Activated T-cell treated with anti-CD3 and anti-CD28 coated beads for 1 hour (primary cell): ENCODE results near the gene RHOU.

Source experiments
- DNase-seq: peaks from one replicate; pipeline ENCODE4 v3.0.0-alpha.2; 2020; ENCODE audit warnings: low read depth

Gene RHOU

DNA sequence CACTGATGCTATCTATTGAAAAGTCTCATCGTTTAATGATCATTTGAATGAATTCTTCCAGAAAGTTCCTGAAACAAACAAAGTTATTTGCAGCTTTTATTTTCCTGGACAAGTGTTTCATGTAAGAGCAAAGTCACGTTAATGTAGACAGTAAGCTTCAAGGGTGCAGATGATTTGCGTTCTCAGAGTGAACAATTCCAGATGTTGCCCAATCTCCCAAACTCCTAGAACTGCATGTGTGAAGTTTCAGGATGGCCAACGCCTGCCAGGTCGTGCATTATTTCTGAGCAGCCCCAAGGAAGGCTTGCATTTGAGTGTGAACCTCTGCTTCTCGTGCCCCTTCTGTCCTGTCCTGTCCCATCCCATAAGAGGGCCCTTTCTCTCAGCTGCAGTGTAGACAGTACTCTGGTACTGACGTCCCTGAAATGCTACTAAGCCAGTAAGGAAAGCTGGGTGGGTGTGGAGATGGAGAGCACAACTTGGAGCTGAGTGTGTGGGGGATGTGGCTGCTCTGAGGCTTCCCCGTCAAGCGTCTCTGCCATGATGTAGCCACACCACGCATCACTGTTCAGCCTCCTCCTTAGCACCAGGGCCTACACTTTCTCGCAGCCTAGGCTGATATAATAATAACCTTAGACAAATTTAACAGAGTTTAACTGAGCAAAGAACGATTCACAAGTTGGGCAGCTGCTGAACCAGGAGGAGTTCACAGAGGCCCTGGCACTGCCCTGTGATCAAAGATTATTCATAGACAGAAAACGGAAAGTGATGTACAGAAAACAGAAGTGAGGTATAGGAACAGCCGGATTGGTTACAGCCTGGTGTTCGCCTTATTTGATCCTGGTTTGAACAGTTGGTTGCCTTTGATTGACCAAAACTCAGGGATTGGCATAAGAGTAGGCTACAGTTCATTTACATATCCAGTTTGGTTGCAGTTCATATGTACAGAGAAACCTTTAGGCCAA, 50.4 kb downstream of the RHOU start:
- DNase-seq: no peak

GRCh38 chr1:228786361-228787129, 51.3 kb downstream of the RHOU start:
- DNase-seq: no peak

DNA sequence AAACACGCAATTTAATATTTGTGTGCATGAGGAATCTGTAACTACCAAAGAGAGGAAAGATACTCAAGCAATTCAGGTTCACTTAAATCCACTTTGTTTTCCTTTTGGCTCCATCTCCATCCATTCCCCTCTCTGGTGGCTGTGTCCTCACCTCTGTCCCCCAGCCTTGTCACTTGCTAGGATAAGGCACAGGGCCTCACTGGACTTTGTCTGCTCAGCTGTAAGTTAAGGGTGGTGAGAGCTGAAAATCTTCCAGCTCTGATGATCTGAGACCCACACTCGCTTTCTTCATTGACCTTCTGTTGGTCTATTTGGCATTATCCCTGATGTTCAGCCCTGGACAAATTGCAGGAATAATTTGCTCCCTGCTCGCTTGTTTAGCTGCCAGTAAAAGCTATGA, 56.5 kb downstream of the RHOU start:
- DNase-seq: no peak

GRCh38 chr1:228792601-228793000, 57.3 kb downstream of the RHOU start:
- DNase-seq: no peak

- no peak for DNase-seq
Observed at GRCh38 chr1:228793032-228793431, 57.8 kb downstream of the RHOU start.

DNA sequence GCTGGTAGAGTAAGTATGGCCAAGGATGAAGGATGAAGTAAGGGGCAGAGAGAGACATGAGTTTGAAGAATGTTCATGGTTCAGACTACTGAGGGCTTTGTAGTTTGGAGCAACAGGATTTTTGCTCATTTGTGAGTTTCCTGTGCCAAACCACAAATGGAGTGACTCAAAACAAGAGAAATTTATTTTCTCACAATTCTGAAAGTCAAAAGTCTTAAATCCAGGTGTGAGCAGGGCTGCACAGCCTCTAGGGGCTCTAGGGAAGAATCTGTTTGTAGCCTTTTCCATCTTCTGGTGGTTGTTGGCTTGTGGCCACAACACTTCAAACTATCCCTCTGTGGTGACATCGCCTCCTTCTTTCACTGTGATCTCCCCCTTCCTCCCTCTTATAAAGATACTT, 58.9 kb downstream of the RHOU start:
- no peak for DNase-seq

- DNase-seq: no peak
Observed at GRCh38 chr1:228794810-228795209, 59.5 kb downstream of the RHOU start.

DNA sequence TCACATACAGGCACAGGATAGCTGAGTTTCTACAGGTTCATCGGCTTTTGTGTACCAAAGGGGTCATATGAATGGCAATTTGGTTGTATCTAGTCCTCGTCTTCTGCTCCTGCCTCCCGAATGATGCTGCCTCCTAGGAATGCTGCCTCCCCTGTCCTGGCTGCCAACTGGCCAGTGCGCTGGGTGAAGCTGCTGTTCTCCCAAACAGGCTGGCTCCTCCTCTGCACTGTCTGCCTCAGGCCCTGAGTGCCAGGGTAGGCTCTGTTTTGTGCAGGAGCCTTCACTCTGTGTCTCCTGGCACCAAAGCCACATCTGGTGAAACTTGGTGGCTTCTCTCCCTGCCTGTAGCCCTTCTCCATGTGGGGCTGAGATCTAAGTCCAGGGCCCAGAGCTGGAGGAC, 60.3 kb downstream of the RHOU start:
- DNase-seq: no peak
